Epidermal melanocyte (primary cell): ENCODE measurements around the gene ISM1.

Experiments used
- DNase-seq: peaks from one replicate; pipeline ENCODE4 v3.0.0; 2011; ENCODE audit warnings: low spot score; ENCODE audit not compliant: insufficient read length

The ISM1 gene

DNA sequence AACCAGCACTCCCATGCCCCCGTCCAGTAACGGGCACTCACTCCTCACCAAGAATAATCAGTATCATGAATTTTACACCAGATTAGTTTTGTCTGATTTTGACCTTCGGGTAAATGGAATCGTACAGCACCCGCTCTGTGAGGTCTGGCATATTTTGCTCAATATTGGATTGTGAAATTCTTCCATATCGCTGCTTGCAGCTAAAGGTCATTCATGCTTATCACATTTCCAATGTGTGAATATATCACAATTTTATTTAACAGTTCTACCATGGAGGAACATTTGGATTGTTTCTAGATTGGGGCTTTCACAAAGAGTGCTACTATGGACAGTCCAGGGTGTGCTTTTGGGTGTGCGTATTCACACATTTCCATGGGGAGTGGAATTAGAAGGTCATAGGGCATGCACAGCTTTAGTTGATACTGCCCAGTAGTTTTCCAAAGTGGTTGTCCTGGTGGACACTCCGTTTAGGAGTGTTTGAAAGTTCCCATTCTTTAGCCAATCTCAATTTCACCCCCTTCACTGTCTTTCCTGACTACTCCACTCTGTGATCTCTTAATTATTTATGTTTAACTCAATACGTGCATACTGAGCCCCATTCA lies 86.6 kb downstream of the ISM1 start:
- no peak for DNase-seq

DNA sequence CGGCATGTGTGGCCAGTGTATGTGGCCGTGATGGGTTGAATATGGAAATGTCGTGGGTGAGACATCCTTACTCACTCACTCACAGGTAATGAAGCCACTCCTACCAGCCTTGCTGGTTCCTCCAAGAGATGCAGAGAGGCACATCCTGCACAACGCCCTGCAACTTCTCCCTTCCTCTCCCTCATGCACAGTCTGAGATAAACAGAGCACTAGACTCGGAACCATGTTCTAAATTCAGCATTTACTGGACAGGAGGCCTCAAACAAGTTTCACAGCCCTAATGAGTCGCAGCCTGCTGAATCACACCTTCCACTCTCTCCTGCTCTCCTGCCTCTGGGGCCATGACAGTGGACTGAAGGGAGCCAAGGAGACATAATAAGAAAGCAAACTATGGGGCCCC lies 91.2 kb downstream of the ISM1 start:
- DNase-seq = no peak

DNA sequence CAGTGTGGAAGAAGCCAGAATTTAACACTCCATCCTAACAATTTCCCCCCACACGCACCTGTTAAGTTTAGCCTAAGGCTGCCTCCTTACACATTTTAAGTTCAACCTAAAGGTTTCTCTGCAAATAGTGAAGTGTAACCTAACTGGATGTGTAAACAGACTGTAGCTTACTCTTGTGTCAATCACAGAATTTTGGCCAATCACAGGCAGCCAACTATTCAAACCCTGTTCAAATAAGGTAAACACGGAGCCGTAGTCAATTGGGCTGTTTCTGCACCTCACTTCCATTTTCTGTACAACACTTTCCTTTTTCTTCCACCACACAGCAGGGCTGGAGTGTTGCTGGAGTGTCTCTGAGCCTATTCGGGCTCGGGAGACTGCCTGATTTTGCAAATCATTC lies 92.1 kb downstream of the ISM1 start:
- DNase-seq = no peak

DNA sequence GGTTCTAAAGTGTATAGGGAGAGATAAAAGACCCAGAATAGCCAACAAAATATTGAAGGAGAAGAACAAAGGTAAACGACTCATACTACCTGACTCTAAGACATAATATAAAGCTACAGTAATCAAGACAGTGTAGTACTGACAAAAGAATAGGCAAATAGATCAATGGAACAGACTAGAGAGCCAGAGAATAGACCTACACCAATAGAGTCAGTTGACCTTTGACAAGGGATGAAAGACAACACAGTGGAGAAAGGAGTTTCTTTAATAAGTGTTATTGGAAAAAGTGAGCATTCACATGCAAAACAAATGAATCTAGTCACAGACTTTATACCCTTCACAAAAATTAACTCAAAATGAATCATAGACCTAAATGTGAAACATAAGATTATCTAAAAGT lies 96.4 kb downstream of the ISM1 start:
- no peak for DNase-seq

DNA sequence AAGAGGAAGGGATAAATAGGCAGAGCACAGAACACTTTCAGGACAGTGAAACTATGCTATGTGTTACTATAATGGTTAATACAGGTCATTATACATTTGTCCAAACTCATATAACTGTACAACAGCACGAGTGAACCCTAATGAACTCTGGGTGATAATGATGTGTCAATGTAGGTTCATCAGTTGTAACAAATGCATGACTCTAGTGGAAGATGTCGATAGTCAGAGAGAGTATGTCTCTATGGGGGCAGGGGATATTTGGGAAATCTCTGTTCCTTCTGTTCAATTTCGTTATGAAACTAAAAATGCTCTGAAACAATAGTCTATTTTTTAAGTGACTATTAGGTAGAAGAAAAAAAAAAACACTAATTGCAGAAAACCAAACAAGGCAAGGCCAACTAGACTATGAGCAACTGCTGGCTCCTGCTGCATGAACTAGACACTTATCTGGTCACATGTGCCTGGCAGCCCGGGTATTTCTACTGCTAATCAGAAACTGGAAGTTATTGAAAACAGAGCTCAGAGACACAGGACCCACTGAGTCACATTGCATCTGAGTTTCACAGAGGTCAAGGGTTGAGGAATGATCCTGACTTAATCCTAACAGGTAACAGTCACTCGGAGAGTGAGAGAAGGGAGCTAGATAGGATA lies 97.9 kb downstream of the ISM1 start:
- no peak for DNase-seq

DNA sequence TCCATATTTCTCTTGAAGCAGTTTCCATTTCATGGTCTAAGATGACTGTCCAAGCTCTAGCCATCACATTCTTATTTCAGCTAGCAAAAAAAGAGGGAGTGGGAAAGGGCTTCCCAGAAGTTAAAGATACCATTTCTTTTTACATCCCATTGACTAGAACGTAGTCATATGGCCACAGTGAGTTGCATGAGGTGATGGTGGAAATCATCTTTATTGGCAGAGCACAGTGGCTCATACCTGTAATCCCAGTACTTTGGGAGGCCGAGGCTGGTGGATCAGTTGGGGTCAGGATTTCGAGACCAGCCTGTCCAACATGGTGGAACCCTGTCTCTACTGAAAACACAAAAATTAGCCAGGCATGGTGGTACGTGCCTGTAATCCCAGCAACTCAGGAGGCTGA lies 99.6 kb downstream of the ISM1 start:
- DNase-seq = no peak

DNA sequence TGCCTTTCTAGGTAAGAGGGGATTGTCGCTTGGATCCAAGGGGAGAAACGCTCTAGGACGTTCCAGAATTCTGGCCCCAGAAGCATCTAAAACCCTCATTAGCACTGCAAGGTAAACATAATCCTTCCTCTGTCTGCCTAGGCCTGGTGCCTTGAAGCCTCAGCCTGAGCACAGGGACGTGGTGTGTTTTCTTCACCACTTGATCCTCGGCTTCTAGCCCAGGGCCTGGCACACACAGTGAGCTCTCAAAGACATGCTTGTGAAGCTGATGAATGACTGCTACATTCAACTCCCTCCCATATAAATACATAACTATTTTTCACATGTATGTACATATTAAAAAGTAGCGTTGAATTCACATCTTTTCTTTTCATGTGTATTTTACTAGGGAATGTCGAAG lies 100.3 kb downstream of the ISM1 start:
- no peak for DNase-seq

DNA sequence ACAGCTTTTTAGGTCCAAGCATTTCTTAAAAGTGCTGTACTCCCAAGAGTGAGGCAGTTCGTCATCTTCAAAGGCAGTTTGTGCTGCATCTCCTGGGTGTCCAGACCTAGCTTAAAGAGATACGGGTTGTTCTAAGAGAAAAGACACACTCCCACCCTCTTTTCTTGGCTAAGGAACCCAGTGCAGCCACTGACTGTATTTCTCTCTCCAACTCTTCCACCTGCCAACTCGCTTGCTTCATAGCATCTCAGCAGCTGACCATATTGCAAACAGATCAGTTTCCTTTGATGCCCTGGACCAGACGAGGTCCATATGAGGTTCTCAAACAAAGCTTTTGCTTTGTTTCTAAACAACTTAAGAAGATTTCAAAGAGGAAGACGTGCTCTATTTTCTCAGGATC lies 101.1 kb downstream of the ISM1 start:
- DNase-seq = no peak

DNA sequence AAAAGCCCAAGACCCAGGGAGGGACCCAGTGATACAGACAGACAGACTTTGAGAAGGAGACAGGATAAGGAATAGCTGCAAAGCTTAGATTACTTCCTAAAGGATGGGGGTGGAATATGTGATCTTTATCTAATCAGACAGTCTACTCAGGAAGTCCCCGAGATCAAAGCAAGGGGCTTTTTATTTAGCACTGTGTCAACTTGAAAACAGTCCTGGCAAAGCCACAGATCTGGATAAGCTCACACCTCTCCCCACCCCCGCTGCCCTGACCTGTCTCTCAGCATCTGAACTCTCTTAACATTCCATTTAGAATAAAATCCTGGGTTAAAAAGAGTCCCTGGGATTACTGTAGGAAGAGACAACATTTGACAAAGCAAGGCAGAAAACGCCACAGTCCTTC lies 101.5 kb downstream of the ISM1 start:
- DNase-seq = no peak

DNA sequence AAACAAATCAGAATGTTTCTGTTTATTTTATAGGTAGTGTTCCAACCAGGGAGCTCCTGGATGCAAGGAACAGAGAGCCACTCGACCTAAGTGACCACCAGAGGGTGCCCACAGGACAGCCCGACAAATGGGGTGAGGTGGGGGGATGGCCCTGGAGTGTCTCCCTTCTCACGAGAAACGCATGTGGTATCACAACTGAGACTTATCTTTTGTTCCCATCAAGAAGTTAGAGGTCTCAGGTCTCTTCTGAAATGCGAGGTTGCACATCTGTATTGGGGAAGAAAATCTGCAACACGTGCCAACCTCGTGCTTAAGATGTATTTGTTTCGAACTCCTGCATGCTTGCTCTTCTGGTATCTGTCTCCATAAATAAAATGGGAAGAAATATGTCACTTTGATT lies 104.0 kb downstream of the ISM1 start:
- DNase-seq = no peak

DNA sequence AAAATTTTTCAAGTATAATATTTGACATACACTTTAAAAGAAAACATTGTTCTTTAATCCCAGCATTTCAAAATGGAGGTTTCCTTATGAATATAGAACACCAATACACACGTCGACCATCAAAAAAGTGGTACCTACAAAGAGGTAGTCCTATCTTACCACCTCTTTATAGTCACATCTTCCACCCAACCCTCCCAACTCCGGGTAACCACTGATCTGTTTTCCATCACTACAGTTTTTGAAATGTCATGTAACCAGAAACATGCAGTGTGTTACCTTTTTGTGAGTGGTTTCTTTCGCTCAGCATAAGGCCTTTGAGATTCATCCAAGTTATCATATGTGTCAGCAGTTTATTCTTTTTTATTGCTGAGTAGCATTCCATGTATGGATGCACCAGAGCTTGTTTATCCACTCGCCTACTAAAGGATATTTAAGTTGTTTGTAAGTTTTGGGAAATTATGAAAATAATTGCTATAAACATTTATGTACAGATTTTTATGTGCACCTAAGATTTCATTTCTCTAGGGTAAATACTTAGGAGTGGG lies 104.8 kb downstream of the ISM1 start:
- DNase-seq = no peak

DNA sequence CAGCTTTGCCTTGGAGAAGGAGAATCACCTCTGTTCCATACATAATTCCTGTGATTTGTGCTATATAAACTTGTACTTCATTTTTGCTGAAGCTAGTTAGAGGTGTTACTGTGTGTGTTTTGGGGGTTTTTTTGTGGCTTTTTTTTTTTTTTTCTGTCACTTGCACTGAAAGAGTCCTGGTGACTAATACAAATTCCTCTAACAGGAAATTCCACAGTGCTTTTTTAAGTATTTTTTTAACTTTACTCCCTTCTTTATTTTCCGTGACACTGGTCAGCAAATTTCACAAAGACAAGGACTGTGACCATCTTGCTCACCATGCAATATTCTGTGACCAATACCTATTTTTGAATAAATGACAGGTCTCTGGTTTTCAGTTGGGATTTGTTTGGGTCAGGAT lies 110.5 kb downstream of the ISM1 start:
- DNase-seq = no peak

DNA sequence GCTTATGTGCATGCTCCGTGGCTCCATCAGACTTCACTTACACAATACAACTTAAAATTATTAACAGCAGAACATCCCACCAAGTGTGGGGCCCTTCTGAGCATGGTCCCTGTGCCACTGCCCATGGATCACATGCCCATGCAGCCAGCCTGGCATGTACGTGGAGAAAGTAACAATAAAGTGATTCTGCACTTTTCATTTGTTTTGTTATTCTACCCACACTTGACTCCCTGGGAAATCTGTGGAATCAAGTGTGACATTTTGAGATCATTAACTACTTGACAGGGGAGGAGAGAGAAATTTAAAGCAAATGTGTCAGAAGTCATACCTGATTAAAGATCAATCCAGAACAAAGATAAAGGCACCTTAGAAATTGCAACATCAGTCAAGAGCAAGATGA lies 112.0 kb downstream of the ISM1 start:
- no peak for DNase-seq

DNA sequence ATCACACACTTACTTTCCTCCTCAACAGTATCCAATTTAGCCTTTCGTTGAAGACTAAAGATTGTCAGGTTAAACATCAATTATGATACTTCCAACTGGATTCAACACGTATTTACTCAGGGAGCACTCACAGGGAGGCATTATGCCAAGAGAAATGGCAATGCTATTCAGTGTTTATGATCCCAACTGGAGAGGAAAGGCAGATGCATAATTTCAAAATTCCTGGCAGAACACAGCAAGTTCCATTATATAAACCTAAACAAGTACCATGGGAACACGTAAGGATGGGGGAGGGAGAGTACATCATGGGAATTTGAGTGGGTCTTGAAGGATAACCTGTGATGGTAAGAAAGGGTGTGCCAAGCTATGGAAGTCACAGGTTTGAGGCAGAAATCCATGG lies 112.7 kb downstream of the ISM1 start:
- DNase-seq = no peak

DNA sequence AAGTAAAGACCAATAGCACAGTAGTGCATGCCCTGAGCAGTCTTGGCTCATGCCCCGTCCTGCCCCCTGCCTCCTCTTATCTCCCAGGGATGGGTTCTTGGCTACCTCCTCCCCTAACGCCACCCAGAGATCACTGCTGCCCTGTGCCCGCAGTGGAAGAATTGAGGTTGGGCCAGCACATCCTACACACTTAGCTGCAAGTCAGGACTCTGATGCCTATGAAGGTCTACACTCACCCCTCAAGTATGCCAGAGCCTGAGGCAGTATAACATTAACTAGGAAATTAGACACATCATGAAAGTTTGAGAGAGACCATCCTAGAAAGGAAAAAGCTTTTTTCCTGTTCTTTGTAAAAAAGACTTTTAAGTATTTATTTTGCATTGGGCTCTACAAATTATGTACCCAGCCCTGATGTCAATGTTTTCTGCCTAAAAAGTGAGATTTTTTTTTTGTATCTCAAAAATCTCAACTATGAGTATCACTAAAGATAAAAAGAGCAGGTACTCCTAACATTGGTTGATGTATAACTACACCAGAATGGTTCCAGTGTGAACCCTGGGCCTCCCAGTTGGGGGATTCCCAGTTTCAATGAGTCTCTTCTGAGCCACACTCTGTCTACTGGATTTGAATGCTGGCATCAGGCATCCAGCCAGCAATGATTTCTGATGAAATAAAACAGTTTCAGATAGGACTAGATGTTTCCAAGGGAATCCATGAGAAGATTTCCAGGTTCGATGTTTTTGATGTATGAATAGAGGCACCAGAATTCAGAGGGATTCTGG lies 115.4 kb downstream of the ISM1 start:
- no peak for DNase-seq

DNA sequence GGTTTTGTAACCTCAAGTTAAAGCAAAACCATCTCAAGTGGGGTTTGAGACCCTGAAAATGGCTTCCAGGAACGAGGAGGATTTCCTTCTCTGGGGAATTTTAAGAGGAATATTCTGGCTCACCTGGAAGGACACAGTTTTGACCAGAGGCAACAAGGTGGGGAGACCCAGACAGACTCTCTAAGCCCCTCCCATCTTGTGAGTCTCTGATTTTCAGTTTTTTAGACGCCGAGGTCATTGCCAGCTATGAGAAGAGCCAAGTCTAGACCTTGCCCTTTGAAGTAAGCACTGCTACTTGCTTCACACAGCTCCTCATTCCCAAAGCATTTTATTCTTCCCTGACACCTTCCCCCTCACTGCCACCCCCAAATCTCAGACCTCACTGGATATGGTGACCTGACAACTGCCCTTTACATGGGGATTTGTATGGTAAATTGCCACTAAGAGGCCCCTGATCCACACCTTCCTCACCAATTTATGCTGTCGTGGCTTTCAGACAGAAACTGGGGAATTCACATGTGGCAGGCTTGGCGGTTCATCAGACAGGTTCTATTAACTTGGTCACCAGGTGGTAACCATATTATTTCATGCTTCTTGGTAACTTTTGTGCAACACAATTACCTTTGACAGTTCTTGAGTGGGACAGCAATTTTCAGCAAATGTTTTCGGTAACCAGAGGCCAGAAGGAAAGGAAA lies 116.2 kb downstream of the ISM1 start:
- no peak for DNase-seq

DNA sequence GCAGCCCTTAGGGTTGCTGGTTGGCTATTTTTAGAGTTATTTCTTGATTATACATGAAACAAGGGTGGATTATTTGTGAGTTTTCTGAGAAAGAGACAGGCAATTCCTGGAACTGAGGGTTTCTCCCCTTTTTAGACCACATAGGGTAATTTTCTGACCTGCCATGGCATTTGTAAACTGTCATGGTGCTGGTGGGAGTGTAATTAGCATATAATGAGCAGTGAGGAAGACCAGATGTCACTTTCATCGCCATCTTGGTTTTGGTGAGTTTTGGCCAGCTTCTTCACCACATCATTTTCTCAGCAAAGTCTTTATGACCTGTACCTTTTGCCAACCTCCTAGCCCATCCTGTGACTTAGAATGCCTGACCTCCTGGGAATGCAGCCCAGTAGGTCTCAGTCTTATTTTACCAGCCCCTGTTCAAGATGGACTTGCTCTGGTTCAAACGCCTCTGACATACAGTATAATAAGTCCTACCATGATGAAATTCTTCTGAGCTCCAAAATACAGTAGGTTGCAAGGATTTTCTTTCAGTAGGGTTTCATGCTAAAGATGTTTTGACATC lies 117.1 kb downstream of the ISM1 start:
- DNase-seq = no peak

DNA sequence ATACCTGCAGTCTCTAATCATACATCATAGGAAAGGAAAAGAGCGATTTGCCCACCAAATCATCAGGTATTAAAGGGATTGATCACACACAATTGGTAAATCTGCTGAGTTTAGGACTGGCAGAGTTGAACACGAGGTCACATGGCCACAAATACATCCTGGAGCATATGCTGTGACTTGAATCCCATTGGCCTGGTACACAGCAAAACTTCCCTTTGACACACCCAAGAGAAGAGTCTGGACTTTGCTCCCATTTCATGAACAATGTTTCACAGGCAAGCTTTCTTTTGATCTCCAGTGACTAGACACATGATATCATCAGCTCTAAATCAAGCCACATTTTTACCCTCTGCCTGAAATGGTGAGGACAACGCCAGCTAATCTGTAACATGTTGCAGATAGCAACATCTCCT lies 117.9 kb downstream of the ISM1 start:
- DNase-seq = no peak

DNA sequence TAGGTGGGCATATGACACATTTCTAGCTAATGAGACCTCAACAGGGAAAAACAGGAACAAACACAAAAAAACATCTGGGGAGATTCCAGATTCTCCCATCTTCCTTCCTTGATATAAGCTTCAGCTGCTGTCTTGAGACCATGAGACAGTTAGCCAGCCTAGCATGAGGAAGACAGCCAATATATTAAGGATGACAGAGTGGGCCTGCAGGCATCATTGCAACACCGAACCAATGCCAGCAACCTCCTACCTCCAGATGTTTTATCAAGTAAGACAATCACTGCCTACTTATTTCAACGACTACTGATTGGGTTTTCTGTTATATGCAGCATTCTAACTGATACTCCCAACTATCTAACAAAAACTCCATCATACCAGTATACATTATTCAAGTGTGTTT lies 119.0 kb downstream of the ISM1 start:
- DNase-seq = no peak

DNA sequence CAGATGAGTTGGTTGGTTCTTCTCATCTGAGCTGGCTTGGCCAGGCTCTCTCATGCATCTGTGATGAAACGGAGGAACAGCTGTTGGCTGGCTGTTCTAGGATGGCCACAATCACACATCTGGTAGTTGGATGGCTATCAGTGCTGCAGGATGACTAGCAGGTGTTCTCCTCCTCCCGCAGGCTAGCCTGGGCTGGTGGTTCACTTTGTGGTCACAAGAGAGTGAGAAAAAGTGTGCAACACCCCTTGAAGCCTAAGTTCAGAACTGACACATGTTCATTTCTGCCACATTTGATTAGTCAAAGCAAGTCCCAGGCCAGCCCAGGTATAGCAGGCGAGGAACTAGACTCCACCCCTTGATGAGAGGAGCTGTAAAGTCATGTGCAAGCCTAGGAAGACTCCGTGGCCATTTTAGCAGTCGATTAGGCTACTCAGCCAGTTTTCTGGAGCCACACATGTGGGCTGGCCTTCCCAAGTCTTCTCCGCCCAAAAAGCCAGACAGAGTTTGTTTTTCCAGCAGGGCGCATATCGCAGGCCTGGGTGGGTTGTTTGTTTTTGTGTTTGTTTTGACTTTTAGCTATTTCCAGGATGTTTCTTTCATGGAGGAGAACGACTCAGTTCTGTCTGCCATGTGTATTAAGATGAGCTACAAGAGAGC lies 120.8 kb downstream of the ISM1 start:
- no peak for DNase-seq
